ENCODE measurements around the gene USP53.
"Not testable (repeated sequence)": the region's sequence is repeated elsewhere in the genome, so short reads cannot be mapped to it uniquely, and the experiment has no call there.

The USP53 gene

GRCh38 chr4:119321921-119322687 lies 109.6 kb downstream of the USP53 start, which contains the start of gene FABP2:
TSS of gene FABP2 (minus strand) at chr4:119322138. CDS start at chr4:119322102, 36 bp downstream.
- DNase-seq: no peak

DNA sequence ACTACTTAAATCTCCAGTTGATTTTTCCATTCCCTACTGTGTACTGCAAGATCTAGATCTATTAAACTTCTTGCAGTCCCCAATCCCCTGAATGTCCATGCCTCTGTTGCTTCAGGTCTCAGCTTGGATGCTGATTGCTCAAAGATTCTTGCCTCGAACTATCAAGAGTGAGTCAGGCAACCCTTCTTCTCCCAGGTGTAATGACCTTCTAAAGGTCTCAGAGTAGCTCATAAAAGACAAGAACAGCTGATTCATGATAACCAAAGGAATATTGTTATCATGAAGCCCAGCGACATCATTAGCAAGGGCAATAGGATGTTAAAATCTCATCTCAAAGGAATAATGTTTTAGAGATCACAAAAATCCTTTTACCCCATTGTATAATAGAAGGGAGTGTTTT lies 116.2 kb downstream of the USP53 start:
- DNase-seq: no peak

DNA sequence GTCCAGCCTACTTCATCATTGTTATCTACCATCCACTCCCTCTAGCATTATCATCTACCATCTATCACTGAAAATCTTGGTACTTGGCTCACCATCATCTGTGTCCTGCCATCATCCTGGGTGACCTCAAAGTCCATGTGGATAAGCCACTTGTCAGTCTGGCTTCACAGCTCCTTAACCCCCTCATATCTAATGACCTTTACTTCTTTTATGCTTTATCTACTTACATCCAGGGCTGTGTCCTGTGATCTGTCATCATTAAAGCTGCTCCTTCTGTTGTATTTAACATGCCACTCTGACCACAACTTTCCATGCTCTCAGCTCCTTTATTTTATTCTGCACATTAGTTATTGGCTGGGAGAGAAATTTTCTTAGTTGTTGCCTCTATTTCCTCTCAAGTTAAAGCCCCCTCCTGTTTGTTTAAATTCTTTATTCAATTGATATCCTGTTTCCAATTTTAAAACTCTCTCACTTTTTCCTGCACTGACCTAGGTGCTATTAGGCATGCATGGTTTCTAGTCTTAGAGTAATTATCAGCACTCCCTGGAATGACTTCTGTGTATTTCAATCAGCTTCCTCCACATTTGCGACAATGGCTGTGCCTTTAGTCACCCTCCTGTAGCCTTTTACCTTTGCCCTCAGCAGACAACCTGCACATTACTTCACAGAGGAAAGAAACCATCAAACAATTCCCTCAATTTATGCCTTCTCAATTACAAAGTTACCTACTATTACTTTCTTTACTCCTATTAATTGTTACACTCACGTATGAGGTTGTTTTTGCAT lies 117.5 kb downstream of the USP53 start:
- DNase-seq: no peak

DNA sequence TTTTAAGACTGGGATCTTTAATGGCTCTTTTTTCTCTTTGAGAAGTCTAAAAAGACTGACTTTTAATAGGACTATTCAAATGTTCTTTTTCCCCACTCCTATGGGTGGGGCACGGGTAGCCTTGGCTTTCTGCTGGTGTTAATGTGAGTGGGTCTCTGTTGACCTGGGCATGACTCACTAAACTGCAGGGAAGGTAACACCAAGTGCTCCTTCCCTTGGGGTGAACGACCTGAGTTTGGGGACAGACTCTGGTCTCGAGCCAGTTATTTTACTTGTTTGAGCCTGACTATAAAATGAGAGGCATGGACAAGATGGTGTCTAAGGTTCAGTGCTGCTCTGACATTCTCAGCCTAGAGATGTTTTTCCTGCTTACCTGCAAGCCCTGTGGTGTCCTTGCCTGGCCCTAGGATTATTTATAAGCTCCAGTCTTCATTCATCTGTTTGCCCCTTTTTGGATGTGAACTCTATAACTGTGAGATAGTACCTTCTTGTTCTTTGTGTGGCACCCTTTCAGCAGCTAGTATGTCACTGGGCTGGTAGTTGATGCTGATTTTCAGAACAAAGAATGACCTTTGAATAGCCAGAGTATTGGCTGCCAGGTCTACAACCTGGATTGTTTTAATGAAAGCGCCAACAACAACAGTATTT lies 123.9 kb downstream of the USP53 start:
- DNase-seq: not testable (repeated sequence)

- no peak for DNase-seq
Measured at GRCh38 chr4:119337010-119337409, 124.5 kb downstream of the USP53 start.

DNA sequence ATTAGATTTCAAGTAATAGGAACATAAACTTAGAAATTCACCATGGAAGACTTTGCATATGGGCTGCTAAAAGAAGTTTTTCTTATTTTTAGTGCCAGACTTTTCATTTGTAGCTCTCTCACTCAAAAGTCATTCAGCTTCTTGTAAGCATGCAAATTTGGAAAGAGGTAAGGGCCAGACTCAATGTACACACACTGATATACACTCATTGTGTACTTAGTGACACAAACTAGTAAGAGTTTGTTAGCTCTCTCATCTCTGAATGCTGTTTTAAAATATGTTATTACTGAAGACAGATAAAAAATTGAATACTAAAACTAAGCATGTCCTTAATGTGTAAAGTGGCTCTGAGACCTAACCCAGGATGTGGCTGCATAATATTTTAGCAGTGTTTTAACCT lies 127.4 kb downstream of the USP53 start:
- not testable (repeated sequence) for DNase-seq

DNA sequence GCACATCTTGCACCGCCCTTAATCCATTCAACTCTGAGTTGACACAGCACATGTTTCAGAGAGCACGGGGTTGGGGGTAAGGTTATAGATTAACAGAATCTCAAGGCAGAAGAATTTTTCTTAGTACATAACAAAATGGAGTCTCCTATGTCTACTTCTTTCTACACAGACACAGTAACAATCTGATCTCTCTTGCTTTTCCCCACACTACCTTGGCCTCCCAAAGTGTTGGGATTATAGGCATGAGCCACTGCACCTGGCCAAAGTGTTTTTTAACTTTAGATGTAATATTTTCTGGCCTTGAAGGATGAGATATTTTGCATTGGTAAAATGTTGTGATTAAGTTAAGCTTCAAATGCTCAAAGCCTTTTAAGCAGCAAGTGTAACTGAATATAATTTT lies 130.8 kb downstream of the USP53 start:
- DNase-seq: not testable (repeated sequence)

Data from activated T-cell treated with anti-CD3 and anti-CD28 coated beads for 4 hours (primary cell).